ENCODE results near the gene EMC9. TPM values are rescaled to one million over a fixed set of nuclear protein-coding genes. Genes with fewer than 3 reads are reported as not detected.

The EMC9 gene
- total and polyA plus RNA-seq, 2 of the 8 experiments (the other 6 are each of a cell fraction or from before 2014, with no cell fraction given): 38.4 to 47.2 TPM

GRCh38 chr14:24094841-24095270 is 46.5 kb downstream of the EMC9 start:
- Histone ChIP-seq H3K9me3 (ENCODE audit: insufficient read depth in 2 of 2, low read depth in 1 of 2, low read length in 1 of 2) (no peaks in the 10 kb centered on the region), H3K14ac (ENCODE audit: insufficient read length) (no peak overlapping the region), H3K56ac (replicated peaks; ENCODE audit: insufficient read length, low read depth, low read length) (peak overlapping the region; percentile 97), H3K27me3 (replicated peaks in 1 of 4; ENCODE audit: control insufficient read depth in 3 of 4, extremely low read depth in 1 of 4, insufficient read depth in 3 of 4, low read length in 3 of 4) (no peaks in the 10 kb centered on the region), H3K23me2 (ENCODE audit: low read depth, low read length) (peaks cover 8% of the 10 kb centered on the region), H2BK15ac (ENCODE audit: low read length) (0 out of 2 replicates have a peak overlapping the region, but pooled peaks have one; percentile 81), H3K79me1 (ENCODE audit: low read depth, low read length) (peaks cover 5% of the 10 kb centered on the region), H2AFZ (ENCODE audit: low read length) (no peak overlapping the region), H2BK20ac (ENCODE audit: low read length) (0 out of 2 replicates have a peak overlapping the region, but pooled peaks have one; percentile 35), H2AK5ac (ENCODE audit: low read depth, low read length) (peak overlapping the region; percentile 2; the same call in 1 of the 2 replicates), H3K18ac (ENCODE audit: extremely low read depth, low read length) (peak overlapping the region; percentile 97), H3K36me3 (ENCODE audit: control insufficient read depth in 2 of 4, insufficient read depth in 4 of 4, low read length in 3 of 4) (peaks cover 6 to 28% (median 13%) of the 10 kb centered on the region in 4 experiments; a peak in 6 of 8 replicates), H2BK120ac (replicated peaks; ENCODE audit: low read depth, low read length) (no peak overlapping the region), H3K9ac (replicated peaks in 1 of 4; ENCODE audit: extremely low read depth in 1 of 4, low read depth in 3 of 4, low read length in 3 of 4) (peak overlapping the region; percentile 87 to 95 (median 90)), H3K27ac (ENCODE audit: low read depth, low read length) (peak overlapping the region; percentile 89), H4K91ac (replicated peaks; ENCODE audit: insufficient read length, low read length) (peak overlapping the region; percentile 61), H3K23ac (ENCODE audit: insufficient read length) (peak overlapping the region; percentile 19), H2BK5ac (ENCODE audit: low read depth, low read length) (peak overlapping the region; percentile 97), H3K4ac (replicated peaks; ENCODE audit: insufficient read length, low read depth, low read length) (peak overlapping the region; percentile 96), H3K79me2 (ENCODE audit: control insufficient read depth in 1 of 2, insufficient read depth in 2 of 2, low read length in 2 of 2) (peaks cover 0 to 21% of the 10 kb centered on the region in 2 experiments; a peak in 2 of 4 replicates), H3K4me1 (replicated peaks in 1 of 4; ENCODE audit: control insufficient read depth in 3 of 4, insufficient read depth in 4 of 4, low read length in 3 of 4) (peaks cover 5 to 13% (median 9%) of the 10 kb centered on the region in 4 experiments), H4K20me1 (replicated peaks in 1 of 2; ENCODE audit: control insufficient read depth in 1 of 2, insufficient read depth in 2 of 2, low read length in 2 of 2) (peaks cover 5 to 9% of the 10 kb centered on the region in 2 experiments), H3K4me3 (ENCODE audit: extremely low read depth in 1 of 4, insufficient read depth in 2 of 4, low read depth in 3 of 4, low read length in 4 of 4) (peak overlapping the region; percentile 60 to 96 (median 84)), H4K8ac (ENCODE audit: extremely low read depth, insufficient read depth, low read length) (peak overlapping the region; percentile 97; the same call in 1 of the 2 replicates), H4K5ac (ENCODE audit: insufficient read length, low read depth, low read length) (peak overlapping the region; percentile 82), H2BK12ac (ENCODE audit: low read depth, low read length) (peak overlapping the region; percentile 77), H3K4me2 (ENCODE audit: insufficient read depth in 1 of 2, low read depth in 2 of 2, low read length in 2 of 2) (peak overlapping the region; percentile 88 to 91)
- DNase-seq (ENCODE audit: low read depth in 1 of 2, low spot score in 2 of 2) (no peak), FAIRE-seq (no peak)
- ChIA-PET CTCF (ENCODE audit: partially characterized antibody) (interaction anchor here (1.1 to 12.8 kb wide), 6 partner anchors 9 to 61 kb away, joined by 3 to 316 read pairs (median 7); partner anchors contain the start of gene CPNE6), POLR2A (ENCODE audit: partially characterized antibody) (interaction anchor here (0.8 to 23.9 kb wide), 26 partner anchors 11 to 544 kb away, joined by 3 to 626 read pairs (median 9); partner anchors contain the start of genes CARMIL3, CPNE6, DCAF11 and EMC9)
- 3% methylated on average over 14 of the region's 14 CpGs; no CpG with 5 or more reads in 1 of the 2 experiments for WGBS, 2 experiments (ENCODE audit: extremely low coverage in 1 of 2, insufficient coverage in 1 of 2, insufficient read length in 1 of 2, insufficient replicate concordance in 2 of 2, low coverage in 1 of 2, low lambda C conversion rate in 2 of 2, missing lambda C conversion rate in 1 of 2)
- TF ChIP-seq JUN (IDR thresholded peaks at IDR 0.05; ENCODE audit: low read depth, low read length) (no peak), POU5F1 (IDR thresholded peaks at IDR 0.05; ENCODE audit: low read depth, low read length) (no peak), RNF2 (IDR thresholded peaks at IDR 0.05; ENCODE audit: borderline replicate concordance, low read depth, low read length, missing control alignments, poor library complexity, severe bottlenecking) (no peak), TBP (IDR thresholded peaks at IDR 0.05; ENCODE audit: low read depth, low read length) (no peak), CTCF (IDR thresholded peaks at IDR 0.05; ENCODE audit: control extremely low read depth in 1 of 3, insufficient read depth in 1 of 3, low read depth in 1 of 3, low read length in 3 of 3) (no peak), YY1 (IDR thresholded peaks at IDR 0.05; ENCODE audit: low read depth, low read length) (no peak), RXRA (IDR thresholded peaks at IDR 0.05; ENCODE audit: insufficient read depth, low read depth, low read length) (no peak), BCL11A (IDR thresholded peaks at IDR 0.05; ENCODE audit: low read depth in 2 of 2, low read length in 2 of 2) (no peak), SP1 (IDR thresholded peaks at IDR 0.05; ENCODE audit: low read depth, low read length) (no peak)
- TF ChIP-seq, protein P1, sequence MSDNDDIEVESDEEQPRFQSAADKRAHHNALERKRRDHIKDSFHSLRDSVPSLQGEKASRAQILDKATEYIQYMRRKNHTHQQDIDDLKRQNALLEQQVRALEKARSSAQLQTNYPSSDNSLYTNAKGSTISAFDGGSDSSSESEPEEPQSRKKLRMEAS (IDR thresholded peaks at IDR 0.05): no peak

Measured in H1 (cell line).